Activated naive CD8-positive, alpha-beta T cell treated with anti-CD3 and anti-CD28 coated beads, Interleukin-2, amount 50 U/mL, for 24 hours (primary cell): ENCODE results near the gene ZNF496.

Source experiments
- ATAC-seq: fragments of 150-1000 bp; cut with Tn5 transposase; one replicate; pipeline ENCODE4 v1.10.0; 2021
- DNase-seq: peaks from one replicate; pipeline ENCODE4 v3.0.0; 2021
- H3K27ac Mint-ChIP-seq: one replicate; pipeline ENCODE4 v1.8.0; 2021; ENCODE audit warnings: mild to moderate bottlenecking, mixed read lengths
- H3K27me3 Mint-ChIP-seq: one replicate; pipeline ENCODE4 v1.8.0; 2021; ENCODE audit warnings: mixed read lengths
- H3K36me3 Mint-ChIP-seq: one replicate; pipeline ENCODE4 v1.8.0; 2021; ENCODE audit warnings: low read depth, mixed read lengths
- H3K4me1 Mint-ChIP-seq: one replicate; pipeline ENCODE4 v1.8.0; 2021; ENCODE audit warnings: mixed read lengths
- H3K4me3 Mint-ChIP-seq: one replicate; pipeline ENCODE4 v1.8.0; 2021; ENCODE audit warnings: mild to moderate bottlenecking, moderate library complexity, mixed read lengths
- H3K9me3 Mint-ChIP-seq: one replicate; pipeline ENCODE4 v1.8.0; 2021; ENCODE audit warnings: mixed read lengths

ZNF496 gene

GRCh38 chr1:247324923-247325322, 6.7 kb downstream of the ZNF496 start:
- Mint-ChIP-seq H3K27ac (no peak overlapping the region), H3K27me3 (no peaks in the 10 kb centered on the region), H3K9me3 (no peaks in the 10 kb centered on the region), H3K4me3 (no peak overlapping the region), H3K4me1 (peaks cover 32% of the 10 kb centered on the region), H3K36me3 (peaks cover 43% of the 10 kb centered on the region)
- ATAC-seq (no peak), DNase-seq (no peak)

GRCh38 chr1:247324204-247324787, 7.4 kb downstream of the ZNF496 start:
- no peak for DNase-seq
- ATAC-seq, result no peak
- no peak overlapping the region for H3K4me3 Mint-ChIP-seq
- H3K4me1 Mint-ChIP-seq, result peaks cover 31% of the 10 kb centered on the region
- no peaks in the 10 kb centered on the region for H3K27me3 Mint-ChIP-seq
- H3K9me3 Mint-ChIP-seq, result no peaks in the 10 kb centered on the region
- no peak overlapping the region for H3K27ac Mint-ChIP-seq
- peaks cover 40% of the 10 kb centered on the region for H3K36me3 Mint-ChIP-seq

GRCh38 chr1:247322849-247323586, 8.6 kb downstream of the ZNF496 start:
- no peaks in the 10 kb centered on the region for H3K9me3 Mint-ChIP-seq
- H3K27me3 Mint-ChIP-seq, result no peaks in the 10 kb centered on the region
- no peak overlapping the region for H3K4me3 Mint-ChIP-seq
- peak overlapping the region; percentile 66 for H3K27ac Mint-ChIP-seq
- peaks cover 30% of the 10 kb centered on the region for H3K4me1 Mint-ChIP-seq
- ATAC-seq (peak; percentile 83), DNase-seq (peak; percentile 24)
- H3K36me3 Mint-ChIP-seq, result peaks cover 39% of the 10 kb centered on the region

- H3K36me3 Mint-ChIP-seq, result peaks cover 40% of the 10 kb centered on the region
- no peaks in the 10 kb centered on the region for H3K27me3 Mint-ChIP-seq
- ATAC-seq (peak; percentile 62), DNase-seq (no peak)
- peak overlapping the region; percentile 66 for H3K27ac Mint-ChIP-seq
- no peak overlapping the region for H3K4me3 Mint-ChIP-seq
- H3K9me3 Mint-ChIP-seq, result no peaks in the 10 kb centered on the region
- peaks cover 26% of the 10 kb centered on the region for H3K4me1 Mint-ChIP-seq
These were observed 9.2 kb downstream of the ZNF496 start for GRCh38 chr1:247322442-247322841.

GRCh38 chr1:247317702-247318101, 14.0 kb downstream of the ZNF496 start:
- no peak for ATAC-seq
- peaks cover 43% of the 10 kb centered on the region for H3K36me3 Mint-ChIP-seq
- no peak overlapping the region for H3K4me3 Mint-ChIP-seq
- no peak for DNase-seq
- peaks cover 15% of the 10 kb centered on the region for H3K4me1 Mint-ChIP-seq
- H3K9me3 Mint-ChIP-seq, result no peaks in the 10 kb centered on the region
- no peak overlapping the region for H3K27ac Mint-ChIP-seq
- H3K27me3 Mint-ChIP-seq, result no peaks in the 10 kb centered on the region

GRCh38 chr1:247316590-247317197, 15.0 kb downstream of the ZNF496 start:
- Mint-ChIP-seq H3K27me3 (no peaks in the 10 kb centered on the region), H3K4me1 (peaks cover 9% of the 10 kb centered on the region), H3K4me3 (no peak overlapping the region), H3K9me3 (no peaks in the 10 kb centered on the region), H3K27ac (no peak overlapping the region), H3K36me3 (peaks cover 39% of the 10 kb centered on the region)
- no peak for ATAC-seq
- DNase-seq, result no peak

- no peak for ATAC-seq
- H3K36me3 Mint-ChIP-seq, result peaks cover 48% of the 10 kb centered on the region
- no peak overlapping the region for H3K27ac Mint-ChIP-seq
- no peaks in the 10 kb centered on the region for H3K27me3 Mint-ChIP-seq
- no peaks in the 10 kb centered on the region for H3K4me1 Mint-ChIP-seq
- no peak overlapping the region for H3K4me3 Mint-ChIP-seq
- no peaks in the 10 kb centered on the region for H3K9me3 Mint-ChIP-seq
- DNase-seq, result no peak
These were observed 27.6 kb downstream of the ZNF496 start for GRCh38 chr1:247304031-247304430.

GRCh38 chr1:247303216-247303615, 28.5 kb downstream of the ZNF496 start:
- no peaks in the 10 kb centered on the region for H3K4me1 Mint-ChIP-seq
- no peaks in the 10 kb centered on the region for H3K27me3 Mint-ChIP-seq
- peaks cover 42% of the 10 kb centered on the region for H3K36me3 Mint-ChIP-seq

GRCh38 chr1:247301176-247301540, 30.5 kb downstream of the ZNF496 start:
- ATAC-seq (no peak), DNase-seq (no peak)
- H3K4me1 Mint-ChIP-seq, result no peaks in the 10 kb centered on the region
- no peak overlapping the region for H3K27ac Mint-ChIP-seq
- peaks cover 33% of the 10 kb centered on the region for H3K36me3 Mint-ChIP-seq
- no peaks in the 10 kb centered on the region for H3K27me3 Mint-ChIP-seq
- no peaks in the 10 kb centered on the region for H3K9me3 Mint-ChIP-seq
- H3K4me3 Mint-ChIP-seq, result no peak overlapping the region

More at GRCh38 chr1:247303216-247303615, 28.5 kb downstream of the ZNF496 start:
- H3K9me3 Mint-ChIP-seq, result no peaks in the 10 kb centered on the region
- no peak overlapping the region for H3K4me3 Mint-ChIP-seq
- ATAC-seq (no peak), DNase-seq (no peak)
- H3K27ac Mint-ChIP-seq, result no peak overlapping the region

- DNase-seq, result no peak
- no peak for ATAC-seq
- H3K4me1 Mint-ChIP-seq, result no peaks in the 10 kb centered on the region
These were observed 31.0 kb downstream of the ZNF496 start for GRCh38 chr1:247300491-247301175.

GRCh38 chr1:247299723-247300381, 31.8 kb downstream of the ZNF496 start:
- ATAC-seq (no peak), DNase-seq (no peak)
- Mint-ChIP-seq H3K27ac (no peak overlapping the region), H3K4me1 (no peaks in the 10 kb centered on the region), H3K9me3 (no peaks in the 10 kb centered on the region), H3K36me3 (peaks cover 32% of the 10 kb centered on the region), H3K27me3 (peaks cover 2% of the 10 kb centered on the region), H3K4me3 (no peak overlapping the region)

More at GRCh38 chr1:247300491-247301175, 31.0 kb downstream of the ZNF496 start:
- H3K27ac Mint-ChIP-seq, result no peak overlapping the region
- peaks cover 33% of the 10 kb centered on the region for H3K36me3 Mint-ChIP-seq
- H3K27me3 Mint-ChIP-seq, result no peaks in the 10 kb centered on the region
- no peaks in the 10 kb centered on the region for H3K9me3 Mint-ChIP-seq
- no peak overlapping the region for H3K4me3 Mint-ChIP-seq

- Mint-ChIP-seq H3K9me3 (no peaks in the 10 kb centered on the region), H3K27ac (no peak overlapping the region), H3K36me3 (peaks cover 24% of the 10 kb centered on the region), H3K4me1 (no peaks in the 10 kb centered on the region), H3K27me3 (peaks cover 2% of the 10 kb centered on the region), H3K4me3 (no peak overlapping the region)
- ATAC-seq (no peak), DNase-seq (no peak)
These were observed 33.0 kb downstream of the ZNF496 start for GRCh38 chr1:247298701-247299100.

- H3K27ac Mint-ChIP-seq, result no peak overlapping the region
- peaks cover 2% of the 10 kb centered on the region for H3K27me3 Mint-ChIP-seq
- no peak overlapping the region for H3K4me3 Mint-ChIP-seq
- no peak for DNase-seq
- no peaks in the 10 kb centered on the region for H3K9me3 Mint-ChIP-seq
- no peaks in the 10 kb centered on the region for H3K4me1 Mint-ChIP-seq
- ATAC-seq, result no peak
- peaks cover 19% of the 10 kb centered on the region for H3K36me3 Mint-ChIP-seq
These were observed 33.6 kb downstream of the ZNF496 start for GRCh38 chr1:247298124-247298481.

GRCh38 chr1:247297263-247298123, 34.2 kb downstream of the ZNF496 start:
- ATAC-seq (no peak), DNase-seq (no peak)
- H3K9me3 Mint-ChIP-seq, result no peaks in the 10 kb centered on the region
- no peak overlapping the region for H3K4me3 Mint-ChIP-seq
- H3K36me3 Mint-ChIP-seq, result peaks cover 12% of the 10 kb centered on the region
- H3K4me1 Mint-ChIP-seq, result no peaks in the 10 kb centered on the region
- H3K27ac Mint-ChIP-seq, result no peak overlapping the region
- peaks cover 2% of the 10 kb centered on the region for H3K27me3 Mint-ChIP-seq
